NCI-H1694 treated with DMSO at 0.1 percent for 48 hours (cell line): ENCODE results near the gene CDK13.
"Not testable (repeated sequence)": the region's sequence is repeated elsewhere in the genome, so short reads cannot be mapped to it uniquely, and the experiment has no call there.

ENCODE experiments used
- DNase-seq: peaks from one replicate; lab custom pipeline; 2025; lab: John Stamatoyannopoulos, UW

The CDK13 gene

DNA sequence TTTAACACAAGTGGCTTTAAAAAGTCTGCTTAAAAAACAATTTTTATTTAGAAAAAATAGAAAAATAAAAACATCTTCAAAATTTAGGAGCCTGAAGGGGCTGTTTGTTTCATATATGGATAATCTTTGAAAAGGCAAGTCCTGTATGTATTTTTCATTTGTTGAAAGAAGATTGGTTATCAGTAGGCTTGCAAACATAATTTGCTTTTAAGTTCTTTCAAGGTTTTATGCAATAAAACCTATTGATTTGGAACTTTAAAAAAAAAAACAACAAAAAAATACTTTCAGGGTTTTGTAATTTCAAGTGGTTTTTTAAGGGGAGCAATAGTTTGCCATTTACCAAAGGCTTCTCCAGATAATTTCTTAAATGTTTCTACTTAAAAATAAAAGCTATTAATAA, 148.8 kb downstream of the CDK13 start:
- no peak for DNase-seq

DNA sequence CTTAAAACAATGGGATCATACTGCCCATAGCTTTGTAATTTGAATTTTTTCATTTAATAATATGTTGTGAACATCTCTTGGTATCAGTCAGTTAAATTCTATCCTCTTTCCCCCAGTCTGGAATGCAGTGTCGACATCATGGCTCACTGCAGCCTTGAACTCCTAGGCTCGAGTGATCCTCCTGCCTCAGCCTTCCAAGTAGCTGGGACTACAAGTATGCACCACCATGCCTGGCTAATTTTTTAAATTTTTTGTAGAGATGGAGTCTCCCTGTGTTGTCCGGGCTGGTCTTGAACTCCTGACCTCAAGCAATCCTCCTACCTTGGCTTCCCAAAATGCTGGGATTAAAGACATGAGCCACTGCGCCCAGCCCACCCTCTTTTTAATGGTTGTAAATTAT, 149.8 kb downstream of the CDK13 start:
- DNase-seq = no peak

DNA sequence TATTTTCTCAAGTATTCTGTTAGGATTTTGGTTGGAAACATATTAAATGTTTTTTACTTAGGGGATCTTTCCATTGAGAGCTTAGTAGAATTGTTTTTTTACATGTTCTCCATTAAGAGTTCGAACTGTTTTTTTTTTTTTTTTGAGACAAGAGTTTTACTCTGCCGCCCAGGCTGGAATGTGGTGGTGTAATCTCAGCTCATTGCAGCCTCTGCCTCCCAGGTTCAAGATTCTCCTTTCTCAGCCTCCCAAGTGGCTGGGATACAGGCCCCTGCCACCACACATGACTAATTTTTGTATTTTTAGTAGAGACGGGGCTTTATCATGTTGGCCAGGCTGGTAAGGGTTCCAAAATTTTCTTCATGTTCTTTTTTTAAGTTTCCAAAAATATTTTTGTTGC, 151.1 kb downstream of the CDK13 start:
- DNase-seq = no peak

DNA sequence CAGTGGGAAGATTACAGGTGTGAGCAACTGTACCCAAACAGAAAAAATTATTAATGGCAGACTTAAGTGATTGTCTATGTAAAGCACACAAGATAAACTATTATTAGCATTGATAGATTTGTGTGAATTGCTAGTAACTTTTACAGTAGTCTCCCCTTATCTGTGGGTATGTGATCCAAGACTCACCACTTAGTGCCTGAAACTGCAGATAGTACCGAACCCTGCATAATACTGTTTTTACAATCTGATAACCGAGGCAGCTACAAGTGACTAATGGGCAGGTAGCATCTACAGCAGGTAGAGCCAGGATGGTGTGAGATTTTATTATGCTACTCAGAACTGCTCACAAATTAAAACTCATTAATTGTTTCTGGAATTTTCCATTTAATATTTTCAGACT, 152.8 kb downstream of the CDK13 start:
- DNase-seq = no peak

DNA sequence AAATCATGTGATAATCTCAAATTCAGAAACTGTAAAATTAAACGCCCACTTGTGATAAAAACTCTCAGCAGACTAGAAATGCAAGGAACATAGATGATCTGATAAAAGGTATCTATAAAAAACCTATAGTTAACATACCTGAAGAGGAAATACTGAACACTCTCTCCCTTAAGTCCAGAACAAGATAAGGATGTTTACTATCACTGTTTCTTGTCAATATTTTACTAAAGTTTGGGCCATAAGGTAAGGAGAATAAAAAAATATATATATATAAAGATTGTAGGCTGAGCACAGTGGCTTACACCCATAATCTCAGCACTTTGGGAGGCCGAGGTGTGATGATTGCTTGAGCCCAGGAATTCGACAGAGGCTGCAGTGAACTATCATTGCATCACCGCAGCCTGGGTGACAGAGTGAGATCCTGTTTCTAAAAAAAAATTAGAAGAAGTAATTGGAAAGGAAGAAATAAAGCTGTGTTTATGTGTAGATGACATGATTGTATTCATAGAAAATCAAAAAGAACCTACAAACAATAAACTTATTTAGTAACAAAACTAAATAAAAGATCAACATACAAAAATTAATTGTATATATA, 155.9 kb downstream of the CDK13 start:
- no peak for DNase-seq

DNA sequence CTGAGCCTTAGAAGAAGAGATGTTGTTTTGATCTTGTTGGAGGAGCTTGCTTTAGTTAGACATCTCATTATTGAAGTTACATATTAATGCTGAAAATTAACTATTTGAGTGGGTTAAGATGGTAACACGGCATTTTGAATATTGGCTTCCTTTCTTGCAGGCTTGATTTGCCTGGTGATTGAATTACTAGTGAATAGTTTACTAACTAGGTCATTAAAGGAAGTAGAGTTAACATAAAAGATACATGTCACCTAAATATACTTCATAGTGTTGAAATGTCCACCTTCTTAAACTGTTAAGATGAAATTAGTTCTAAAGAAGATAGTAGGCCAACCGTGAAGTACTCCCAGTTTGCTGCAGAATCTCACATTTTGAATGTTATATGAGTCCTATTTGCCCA, 165.9 kb downstream of the CDK13 start:
- no peak for DNase-seq

DNA sequence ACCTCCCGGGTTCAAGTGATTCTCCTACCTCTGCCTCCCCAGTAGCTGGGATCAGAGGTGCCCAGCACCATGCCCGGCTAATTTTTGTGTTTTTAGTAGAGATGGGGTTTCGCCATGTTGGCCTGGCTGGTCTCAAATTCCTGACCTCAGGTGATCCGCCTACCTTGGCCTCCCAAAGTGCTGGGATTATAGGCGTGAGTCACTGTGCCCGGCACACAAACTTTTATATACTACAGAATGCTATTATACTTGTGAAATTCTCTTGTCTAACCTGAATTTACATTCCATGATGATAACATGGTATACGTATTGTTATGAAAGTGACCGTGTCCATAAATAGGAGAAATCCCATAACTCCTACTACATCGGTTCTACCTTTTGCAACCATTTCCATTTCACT, 167.1 kb downstream of the CDK13 start:
- not testable (repeated sequence) for DNase-seq

DNA sequence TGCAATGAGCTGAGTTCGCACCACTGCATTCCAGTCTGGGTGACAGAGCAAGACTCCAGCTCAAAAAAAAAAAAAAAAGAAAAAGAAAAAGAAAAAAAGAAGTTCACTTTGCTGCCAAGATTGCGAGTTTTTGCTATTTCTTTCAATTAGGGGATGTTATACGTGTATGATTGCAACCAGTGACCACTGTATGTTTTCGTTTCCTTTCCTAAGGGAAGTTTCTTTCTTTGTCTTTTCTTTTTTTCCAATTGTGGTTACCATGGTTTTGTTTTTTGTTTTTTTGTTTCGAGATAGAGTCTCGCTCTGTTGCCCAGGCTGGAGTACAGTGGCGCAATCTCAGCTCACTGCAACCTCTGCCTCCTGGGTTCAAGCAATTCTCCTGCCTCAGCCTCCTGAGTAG, 168.1 kb downstream of the CDK13 start:
- DNase-seq = not testable (repeated sequence)

DNA sequence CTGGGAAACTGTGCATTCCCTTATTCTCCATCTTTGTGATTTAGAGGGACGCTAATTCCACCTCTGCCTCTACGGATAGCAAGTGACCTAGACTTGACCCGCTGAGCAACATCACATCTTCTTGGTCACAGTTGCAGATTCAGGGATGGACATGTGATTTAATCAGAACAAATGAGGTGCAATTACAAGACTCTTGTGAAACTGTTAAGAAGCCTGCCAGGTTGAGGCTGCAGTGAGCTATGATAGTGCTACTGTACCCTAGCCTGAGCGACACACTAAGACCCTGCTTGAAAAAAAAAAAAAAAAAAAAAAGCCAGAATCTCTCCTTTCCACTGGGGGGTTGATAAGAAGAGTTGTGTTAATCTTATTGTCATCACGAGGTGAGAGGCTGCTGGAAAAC, 170.0 kb downstream of the CDK13 start:
- DNase-seq = no peak

DNA sequence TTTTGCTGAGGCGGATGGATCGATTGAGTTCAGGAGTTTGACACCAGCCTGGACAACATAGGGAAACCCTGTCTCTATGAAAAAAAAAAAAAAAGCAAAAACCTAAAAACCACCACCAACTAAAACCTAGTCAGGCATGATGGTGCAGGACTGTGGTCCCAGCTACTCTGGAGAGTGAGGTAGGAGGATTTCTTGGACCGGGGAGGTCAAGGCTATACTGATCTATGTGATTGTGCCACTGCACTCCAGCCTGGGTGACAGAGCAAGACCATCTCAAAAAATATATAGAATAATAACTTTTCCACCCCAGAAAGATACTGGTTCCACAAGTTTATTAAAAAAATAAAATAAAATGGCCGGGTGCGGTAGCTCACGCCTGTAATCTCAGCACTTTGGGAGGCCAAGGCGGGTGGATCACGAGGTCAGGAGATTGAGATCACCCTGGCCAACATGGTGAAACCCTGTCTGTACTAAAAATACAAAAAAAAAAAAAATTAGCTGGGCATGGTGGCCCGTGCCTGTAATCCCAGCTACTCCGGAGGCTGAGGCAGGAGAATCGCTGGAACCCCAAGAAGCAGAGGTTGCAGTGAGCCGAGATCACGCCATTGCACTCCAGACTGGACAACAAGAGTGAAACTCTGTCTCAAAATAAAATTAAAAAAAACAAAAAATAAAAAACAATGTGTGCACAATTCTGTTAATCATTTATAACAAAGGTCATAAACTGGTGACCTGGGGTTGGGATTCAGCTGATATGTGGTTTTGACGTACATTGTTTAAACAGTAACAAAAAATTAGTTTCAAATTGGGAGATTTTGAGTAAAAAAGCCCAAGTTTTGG, 172.3 kb downstream of the CDK13 start:
- not testable (repeated sequence) for DNase-seq

DNA sequence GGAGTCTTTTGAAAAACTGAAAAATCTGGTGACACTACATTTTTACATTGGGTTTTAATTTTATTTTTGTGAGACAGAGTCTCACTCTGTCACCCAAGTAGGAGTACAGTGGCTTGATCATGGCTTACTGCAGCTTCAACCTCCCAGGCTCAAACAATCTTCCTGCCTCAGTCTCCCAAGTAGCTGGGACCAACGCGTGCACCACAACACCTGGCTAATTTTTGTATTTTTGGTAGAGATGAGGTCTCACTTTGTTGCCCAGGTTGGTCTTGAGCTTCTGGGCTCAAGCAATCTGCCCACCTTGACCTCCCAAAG, 172.8 kb downstream of the CDK13 start:
- DNase-seq = no peak

DNA sequence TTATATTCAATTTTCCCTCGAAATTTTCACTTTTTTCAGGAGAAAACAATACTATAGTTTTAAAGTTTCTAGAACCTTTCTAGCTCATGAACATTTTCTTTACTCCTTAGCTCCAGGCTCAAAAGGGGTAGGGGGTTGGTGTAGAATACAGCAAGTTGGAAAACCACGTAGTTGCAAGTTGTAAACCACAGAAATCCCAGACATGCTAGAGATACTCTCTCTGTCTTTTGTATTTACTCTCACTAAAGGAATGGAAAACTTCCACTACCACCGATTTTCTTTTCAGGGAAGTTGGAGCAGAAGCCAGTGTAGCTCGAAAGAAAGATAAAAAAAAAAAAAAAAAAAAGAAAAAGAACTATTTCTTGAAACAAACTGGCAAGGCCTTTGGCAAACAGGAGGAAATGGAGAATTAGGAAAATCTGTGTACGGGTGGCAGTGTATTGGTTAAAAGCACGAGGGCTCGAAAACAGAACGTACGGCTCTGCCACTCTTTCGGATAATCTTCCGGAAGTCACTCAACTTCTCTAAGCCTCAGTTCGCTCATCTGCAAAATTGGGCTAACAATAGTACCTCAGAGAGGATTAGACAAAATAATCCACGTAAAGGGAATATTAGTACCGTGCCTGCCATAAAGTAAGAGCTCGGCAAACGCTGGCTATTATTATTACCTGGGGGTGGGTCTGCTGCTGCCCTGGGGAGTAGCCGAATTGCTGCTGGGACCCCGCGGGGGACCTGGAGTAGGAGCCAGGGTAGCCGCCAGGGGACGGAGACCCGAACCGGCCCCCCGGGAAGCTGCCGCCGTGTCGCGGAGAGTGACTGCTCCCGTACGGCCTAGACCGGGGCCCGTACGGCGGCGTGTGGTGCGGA, 183.7 kb downstream of the CDK13 start:
- DNase-seq = no peak

DNA sequence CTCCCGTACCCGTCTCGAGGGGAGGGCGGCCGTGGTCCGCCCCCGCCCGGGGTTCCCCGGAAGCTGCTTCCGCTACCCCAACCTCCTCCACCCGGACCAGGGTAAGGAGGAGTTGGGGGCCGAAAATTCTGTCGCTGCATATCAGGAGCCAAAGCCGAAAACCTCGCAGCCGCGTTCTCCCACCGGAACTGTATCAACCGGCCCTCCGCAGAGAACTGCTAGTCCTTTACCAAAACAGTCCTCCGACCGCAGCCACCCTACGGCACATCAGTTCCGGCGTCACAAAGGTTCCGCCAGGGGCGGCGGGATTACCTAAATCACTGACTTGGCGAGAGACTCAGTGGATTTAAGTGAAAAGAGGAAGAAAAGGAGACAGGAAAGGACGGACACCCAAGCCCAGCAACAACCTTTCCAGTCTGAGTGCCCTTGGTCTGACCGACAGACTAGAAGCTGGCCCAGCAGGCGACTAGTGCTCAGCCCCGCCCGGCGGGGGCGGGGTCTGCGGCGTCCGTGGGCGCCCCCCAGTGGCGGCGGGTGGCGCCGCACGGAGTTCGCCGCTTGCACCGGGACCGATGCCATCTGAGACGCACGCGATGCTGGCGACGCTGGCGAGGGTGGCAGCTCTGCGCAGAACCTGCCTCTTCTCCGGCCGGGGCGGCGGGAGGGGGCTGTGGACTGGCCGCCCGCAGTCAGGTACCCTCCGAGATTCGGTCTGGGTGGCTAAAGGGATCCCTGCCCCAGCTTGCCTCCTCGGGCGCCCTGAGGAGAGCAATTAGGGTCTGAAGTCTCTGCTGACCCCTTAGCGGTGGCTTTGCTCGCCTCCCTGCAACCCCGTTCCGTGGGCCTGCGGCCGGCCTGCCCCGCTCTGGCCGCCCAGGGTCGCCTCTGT, 184.6 kb downstream of the CDK13 start, which contains the start of the genes MPLKIP and SUGCT:
Gene MPLKIP (minus strand): TSS at position 195 of the 889 bp plus-strand sequence. CDS start 55 bp downstream, at position 140.
Gene SUGCT (plus strand): TSS at position 578 of the 889 bp plus-strand sequence.
- peak; percentile 81 for DNase-seq

DNA sequence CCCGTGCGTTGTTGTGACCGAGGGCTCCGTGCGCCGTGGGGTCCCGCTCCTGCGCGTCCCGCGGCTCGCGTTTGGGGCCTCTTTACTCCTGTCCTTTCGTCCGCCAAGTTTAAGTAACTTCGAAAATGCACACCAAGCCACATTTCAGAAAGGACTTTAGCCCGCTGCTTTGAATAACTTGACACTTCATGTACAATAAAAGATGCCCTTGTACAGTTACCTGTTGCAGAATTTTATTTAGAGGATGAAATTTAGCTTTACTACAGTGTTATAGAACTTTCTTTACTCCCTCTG, 185.2 kb downstream of the CDK13 start:
- DNase-seq = no peak

DNA sequence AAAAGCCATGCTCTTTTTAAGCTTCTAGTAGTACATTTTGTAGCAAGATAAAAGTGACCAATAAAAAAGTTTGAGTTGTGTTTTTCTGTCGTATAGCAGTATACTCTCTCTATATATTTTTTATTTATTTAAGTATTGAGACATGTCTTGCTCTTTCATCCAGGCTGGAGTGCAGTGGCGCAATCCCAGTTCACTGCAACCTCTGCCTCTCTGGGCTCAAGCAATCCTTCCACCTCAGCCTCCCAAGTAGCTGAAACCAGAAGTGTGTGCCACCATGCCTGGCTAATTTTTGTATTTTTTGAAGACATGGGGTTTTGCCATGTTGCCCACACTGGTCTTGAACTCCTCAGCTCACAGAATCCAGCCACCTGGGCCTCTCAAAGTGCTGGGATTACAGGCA, 187.5 kb downstream of the CDK13 start:
- DNase-seq = no peak

DNA sequence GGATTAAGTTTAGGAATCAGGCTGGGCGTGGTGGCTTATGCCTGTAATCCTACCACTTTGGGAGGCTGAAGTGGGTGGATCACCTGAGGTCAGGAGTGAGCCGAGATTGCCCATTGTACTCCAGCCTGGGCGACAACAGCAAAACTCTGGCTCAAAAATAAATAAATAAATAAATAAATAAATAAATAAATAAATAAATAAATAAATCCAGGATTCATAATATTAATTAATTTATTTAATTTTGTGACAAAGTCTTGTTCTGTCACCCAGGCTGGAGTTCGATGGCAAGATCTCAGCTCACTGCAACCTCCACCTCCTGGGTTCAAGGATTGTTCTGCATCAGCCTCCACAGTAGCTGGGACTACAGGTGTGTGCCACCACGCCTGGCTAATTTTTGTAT, 188.9 kb downstream of the CDK13 start:
- DNase-seq = no peak

DNA sequence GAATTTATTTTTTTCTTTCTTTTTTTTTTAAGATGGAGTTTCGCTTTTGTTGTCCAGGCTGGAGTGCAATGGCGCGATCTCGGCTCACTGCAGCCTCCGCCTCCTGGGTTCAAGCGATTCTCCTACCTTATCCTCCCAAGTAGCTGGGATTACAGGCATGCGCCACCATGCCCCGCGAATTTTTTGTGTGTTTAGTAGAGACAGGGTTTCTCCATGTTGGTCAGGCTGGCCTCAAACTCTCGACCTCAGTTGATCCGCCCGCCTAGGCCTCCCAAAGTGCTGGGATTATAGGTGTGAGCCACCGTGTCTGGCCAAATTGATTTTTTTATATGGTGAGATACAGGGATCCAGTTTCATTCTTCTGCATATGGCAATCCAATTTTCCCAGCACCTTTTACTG, 189.8 kb downstream of the CDK13 start:
- not testable (repeated sequence) for DNase-seq

DNA sequence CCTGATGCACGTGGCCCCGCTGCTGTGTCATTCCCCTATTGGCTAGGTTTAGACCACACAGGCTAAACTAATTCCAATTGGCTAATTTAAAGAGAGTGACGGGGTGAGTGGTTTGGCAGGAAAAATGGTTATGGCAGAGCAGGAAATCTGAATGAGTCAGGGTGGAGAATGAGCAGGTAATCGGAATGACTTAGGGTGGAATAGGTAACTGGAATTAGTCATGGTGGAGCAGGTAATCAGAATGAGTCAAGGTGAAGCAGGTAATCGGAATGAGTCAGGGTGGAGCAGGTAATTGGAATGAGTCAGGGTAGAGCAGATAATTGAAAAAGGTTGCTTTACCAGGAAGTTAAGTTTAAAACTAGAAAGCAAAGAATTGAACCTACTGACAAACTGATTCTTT, 191.9 kb downstream of the CDK13 start:
- DNase-seq = not testable (repeated sequence)

DNA sequence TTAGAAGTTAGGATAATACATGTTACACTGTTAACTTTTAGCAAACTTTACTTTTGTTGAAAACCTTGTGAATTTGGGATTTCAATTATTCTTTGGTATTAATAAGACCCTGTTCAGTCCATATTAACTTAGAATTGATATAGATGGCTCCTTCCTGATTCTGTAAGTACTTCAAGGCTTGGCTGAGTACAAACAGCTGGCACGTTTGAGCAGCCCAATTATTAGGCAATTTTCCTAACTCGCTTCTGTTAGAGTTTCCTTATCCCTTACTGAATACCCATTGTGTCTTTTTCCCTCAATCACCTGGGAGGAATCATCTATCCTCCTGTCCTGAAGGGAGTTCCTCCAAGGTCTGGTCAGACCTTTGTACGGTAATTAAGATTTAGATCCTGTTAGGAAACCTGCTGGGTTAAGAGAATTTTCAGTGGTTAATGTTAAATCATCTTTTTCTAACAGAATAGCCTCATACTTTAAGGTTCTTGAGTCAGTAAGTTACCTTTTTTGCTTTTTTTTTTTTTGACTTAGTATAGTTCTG, 195.6 kb downstream of the CDK13 start:
- DNase-seq = not testable (repeated sequence)

DNA sequence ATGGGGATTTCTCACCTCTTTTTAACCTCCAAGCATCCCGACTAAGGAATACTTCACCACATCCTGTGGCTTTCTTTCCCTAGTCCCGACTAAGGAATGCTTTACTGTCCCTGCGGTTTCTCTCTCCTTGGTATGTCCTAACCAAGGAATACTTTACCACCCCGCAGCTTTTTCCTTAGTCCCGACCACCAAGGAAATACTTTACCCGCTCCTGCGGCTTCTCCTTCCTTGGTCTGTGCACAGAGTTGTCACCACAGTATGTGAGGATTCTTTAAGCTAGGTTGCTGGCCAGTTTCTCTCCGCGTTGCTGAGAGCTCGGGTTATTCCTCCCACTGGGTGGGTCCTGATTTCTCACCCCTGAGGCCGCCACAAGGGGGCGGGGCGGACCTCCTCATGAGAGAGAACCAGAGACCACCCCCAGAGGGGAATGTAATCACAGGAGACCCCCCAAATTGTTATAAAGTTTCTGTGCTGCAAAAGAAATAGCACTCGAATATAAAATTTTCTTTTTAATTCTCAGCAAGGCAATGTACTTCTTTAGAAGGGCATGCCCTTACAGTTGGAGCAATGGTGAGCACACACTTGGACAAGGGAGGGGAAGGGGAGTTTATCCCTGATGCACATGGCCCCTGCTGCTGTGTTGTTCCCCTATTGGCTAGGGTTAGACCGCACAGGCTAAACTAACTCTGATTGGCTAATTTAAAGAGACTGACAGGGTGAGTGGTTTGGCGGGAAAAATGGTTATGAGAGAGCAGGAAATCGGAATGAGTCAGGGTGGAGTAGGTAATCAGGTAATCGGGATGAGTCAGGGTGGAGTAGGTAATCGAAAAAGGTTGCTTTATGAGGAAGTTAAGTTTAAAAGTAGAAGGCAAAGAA, 197.6 kb downstream of the CDK13 start:
- no peak for DNase-seq

DNA sequence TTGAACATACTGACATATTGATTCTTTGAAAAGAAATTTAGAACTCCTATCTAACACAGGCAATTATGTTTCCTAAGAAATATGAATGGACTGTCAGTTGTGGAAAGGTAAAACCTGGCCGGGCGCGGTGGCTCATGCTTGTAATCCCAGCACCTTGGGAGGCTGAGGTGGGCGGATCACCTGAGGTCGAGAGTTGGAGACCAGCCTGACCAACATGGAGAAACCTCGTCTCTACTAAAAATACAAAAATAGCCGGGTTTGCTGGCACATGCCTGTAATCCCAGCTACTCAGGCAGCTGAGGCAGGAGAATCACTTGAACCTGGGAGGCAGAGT, 198.2 kb downstream of the CDK13 start:
- DNase-seq = not testable (repeated sequence)
